Chondrocyte (in vitro differentiated cells): ENCODE measurements around the gene CEP41. TPM values are rescaled to one million over a fixed set of nuclear protein-coding genes. Genes with fewer than 3 reads are reported as not detected.

Source experiments
- DNase-seq: peaks from one replicate; pipeline ENCODE4 v3.0.0; 2021; ENCODE audit warnings: mixed read lengths, low spot score
- H3K27ac Mint-ChIP-seq: one replicate; pipeline ENCODE4 v1.8.0; 2021; ENCODE audit warnings: mild to moderate bottlenecking, moderate library complexity, mixed read lengths; ENCODE audit not compliant: unreplicated experiment
- H3K27me3 Mint-ChIP-seq: 2 replicates; pipeline ENCODE4 v1.8.0; 2021; ENCODE audit warnings: low read depth, mixed read lengths
- H3K36me3 Mint-ChIP-seq: 2 replicates; pipeline ENCODE4 v1.8.0; 2021; ENCODE audit warnings: low read depth, mixed read lengths
- H3K4me1 Mint-ChIP-seq: 2 replicates; pipeline ENCODE4 v1.8.0; 2021; ENCODE audit warnings: low read depth, mild to moderate bottlenecking, mixed read lengths
- H3K4me3 Mint-ChIP-seq: one replicate; pipeline ENCODE4 v1.8.0; 2021; ENCODE audit warnings: mild to moderate bottlenecking, moderate library complexity, mixed read lengths; ENCODE audit not compliant: unreplicated experiment
- H3K9me3 Mint-ChIP-seq: 2 replicates; pipeline ENCODE4 v1.8.0; 2021; ENCODE audit warnings: low read depth, mixed read lengths
- total RNA-seq: library from RNA; stranded (reverse); gene quantifications from 3 replicates; pipeline ENCODE4 v1.2.1, GENCODE V29; 2021
- TF ChIP-seq, protein P1 (sequence below): fragments of 200-600 bp; sonication (generic); IDR thresholded peaks from 2 replicates; pipeline ENCODE4 v1.5.0; 2021; ENCODE audit warnings: antibody characterized with exemption, mild to moderate bottlenecking, moderate library complexity

CEP41 gene
- total RNA-seq, 1 donor from 2014 or later: 10.3 TPM

DNA sequence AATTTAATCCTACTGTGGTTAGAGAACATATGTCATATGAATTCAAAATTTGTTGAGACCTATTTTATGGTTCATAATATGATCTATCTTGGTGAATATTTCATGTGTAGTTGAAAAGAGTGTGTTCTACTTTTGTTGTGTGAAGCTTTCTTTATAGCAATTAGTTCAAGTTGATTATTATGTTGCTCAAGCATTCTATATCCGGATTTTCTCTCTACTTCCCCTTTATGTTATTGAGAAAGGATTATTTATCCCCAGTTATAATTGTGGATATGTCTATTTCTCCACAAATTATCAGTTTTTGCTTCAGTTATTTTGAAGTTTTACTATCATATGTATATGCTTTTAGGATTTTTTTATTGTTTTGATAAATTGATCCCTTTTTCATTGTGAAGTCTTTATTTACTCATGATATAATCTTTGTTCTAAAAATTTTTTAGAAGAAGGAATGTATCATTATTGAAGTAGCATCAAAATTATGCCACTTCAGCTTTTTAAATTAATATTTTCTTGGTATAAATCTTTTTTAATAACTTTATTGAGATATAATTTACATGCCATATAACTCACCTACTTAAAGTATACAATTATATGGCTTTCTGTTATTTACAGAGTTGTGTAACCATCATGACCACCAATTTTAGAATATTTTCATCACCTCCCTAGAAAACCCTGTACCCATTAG is 39.0 kb upstream of the CEP41 start:
- Mint-ChIP-seq H3K36me3 (no peaks in the 10 kb centered on the region), H3K4me3 (no peak overlapping the region), H3K27me3 (no peaks in the 10 kb centered on the region), H3K4me1 (peaks cover 13% of the 10 kb centered on the region), H3K27ac (no peak overlapping the region), H3K9me3 (peaks cover 4% of the 10 kb centered on the region)
- TF ChIP-seq, protein P1, sequence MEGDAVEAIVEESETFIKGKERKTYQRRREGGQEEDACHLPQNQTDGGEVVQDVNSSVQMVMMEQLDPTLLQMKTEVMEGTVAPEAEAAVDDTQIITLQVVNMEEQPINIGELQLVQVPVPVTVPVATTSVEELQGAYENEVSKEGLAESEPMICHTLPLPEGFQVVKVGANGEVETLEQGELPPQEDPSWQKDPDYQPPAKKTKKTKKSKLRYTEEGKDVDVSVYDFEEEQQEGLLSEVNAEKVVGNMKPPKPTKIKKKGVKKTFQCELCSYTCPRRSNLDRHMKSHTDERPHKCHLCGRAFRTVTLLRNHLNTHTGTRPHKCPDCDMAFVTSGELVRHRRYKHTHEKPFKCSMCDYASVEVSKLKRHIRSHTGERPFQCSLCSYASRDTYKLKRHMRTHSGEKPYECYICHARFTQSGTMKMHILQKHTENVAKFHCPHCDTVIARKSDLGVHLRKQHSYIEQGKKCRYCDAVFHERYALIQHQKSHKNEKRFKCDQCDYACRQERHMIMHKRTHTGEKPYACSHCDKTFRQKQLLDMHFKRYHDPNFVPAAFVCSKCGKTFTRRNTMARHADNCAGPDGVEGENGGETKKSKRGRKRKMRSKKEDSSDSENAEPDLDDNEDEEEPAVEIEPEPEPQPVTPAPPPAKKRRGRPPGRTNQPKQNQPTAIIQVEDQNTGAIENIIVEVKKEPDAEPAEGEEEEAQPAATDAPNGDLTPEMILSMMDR: no peak
- DNase-seq: no peak

DNA sequence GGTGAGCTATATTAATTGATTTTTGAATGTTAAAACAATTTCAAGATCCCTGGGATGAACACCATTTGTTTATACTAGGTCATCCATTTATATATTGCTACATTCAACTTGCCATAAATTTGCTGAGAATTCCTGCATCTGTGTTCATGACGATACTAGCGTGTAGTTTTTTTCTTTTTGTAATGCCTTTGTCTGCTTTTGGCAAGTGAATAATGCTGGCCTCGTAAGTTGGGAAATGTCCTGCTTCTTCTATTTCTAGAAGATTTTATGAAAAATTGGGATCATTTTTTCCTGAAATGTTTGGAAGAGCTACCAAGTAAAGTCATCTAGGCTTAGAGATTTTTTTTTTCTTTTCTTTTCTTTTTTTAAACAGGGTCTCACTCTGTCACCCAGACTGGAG is 38.2 kb upstream of the CEP41 start:
- Mint-ChIP-seq H3K9me3 (peaks cover 4% of the 10 kb centered on the region), H3K36me3 (no peaks in the 10 kb centered on the region), H3K4me3 (no peak overlapping the region), H3K27me3 (no peaks in the 10 kb centered on the region), H3K27ac (no peak overlapping the region), H3K4me1 (peaks cover 13% of the 10 kb centered on the region)
- TF ChIP-seq, protein P1: no peak
- DNase-seq: no peak

DNA sequence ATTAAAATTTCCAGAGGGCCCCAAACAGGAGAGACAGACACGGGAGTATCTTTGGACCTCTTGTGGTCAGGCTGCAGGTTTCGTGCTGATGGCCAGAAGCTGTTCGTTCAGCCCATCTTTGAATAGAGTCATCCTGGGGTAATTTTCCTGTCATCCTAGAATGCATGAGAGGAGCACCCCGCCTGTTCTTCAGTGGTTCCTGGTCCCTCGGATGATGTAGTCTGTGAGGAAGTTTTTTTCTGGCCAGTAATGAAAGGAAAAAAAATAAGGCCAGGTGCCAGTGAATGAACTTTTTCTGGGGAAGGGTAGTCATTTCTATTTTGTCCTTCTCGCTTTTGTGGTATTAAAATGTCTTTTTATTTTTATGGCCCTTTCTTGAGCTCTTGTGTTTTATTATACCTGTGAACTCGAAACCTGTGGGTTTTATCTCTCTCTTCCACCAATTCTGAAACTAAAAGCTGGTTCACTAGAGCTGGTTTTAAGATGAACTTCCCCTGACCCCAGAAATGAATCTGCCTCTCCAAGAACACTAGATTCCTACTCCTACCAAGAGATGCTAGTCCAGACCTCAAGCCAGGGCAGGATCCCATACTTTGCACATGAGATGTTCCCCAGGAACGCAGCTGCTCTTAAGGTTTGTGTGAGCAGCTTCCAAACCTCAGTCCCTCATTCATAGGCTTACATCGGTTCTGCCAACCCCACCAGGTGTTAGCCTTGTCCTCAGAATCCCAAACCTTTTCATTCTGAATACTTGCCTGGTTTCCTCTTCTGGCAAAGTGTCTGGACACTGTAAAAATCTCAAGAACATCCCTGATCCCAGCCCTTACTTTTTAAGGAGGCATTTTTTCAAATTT is 35.7 kb upstream of the CEP41 start:
- Mint-ChIP-seq H3K27me3 (no peaks in the 10 kb centered on the region), H3K4me3 (no peak overlapping the region), H3K36me3 (no peaks in the 10 kb centered on the region), H3K9me3 (peaks cover 4% of the 10 kb centered on the region), H3K27ac (no peak overlapping the region), H3K4me1 (peaks cover 3% of the 10 kb centered on the region)
- TF ChIP-seq, protein P1: no peak
- no peak for DNase-seq

DNA sequence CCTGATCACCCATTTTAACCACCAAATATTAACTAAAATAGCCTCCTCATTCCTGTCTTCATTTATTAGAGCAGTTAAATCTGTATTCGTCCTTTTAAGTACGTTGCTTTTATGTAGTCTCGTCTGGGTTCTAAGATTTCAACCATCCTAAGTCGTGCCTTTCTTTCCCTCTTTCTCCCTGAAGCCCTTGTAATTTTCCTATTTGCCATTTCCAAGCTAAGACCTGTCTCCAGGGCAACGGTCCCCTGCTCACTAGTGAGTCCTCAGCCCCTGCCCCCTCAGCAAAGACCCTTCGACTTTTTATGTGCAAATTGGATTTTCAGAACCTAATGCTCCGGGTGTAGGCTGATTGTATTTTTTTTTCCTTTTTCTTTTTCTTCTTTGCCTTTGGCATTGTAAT is 35.0 kb upstream of the CEP41 start:
- no peak overlapping the region for H3K4me3 Mint-ChIP-seq
- H3K27ac Mint-ChIP-seq: no peak overlapping the region
- no peaks in the 10 kb centered on the region for H3K4me1 Mint-ChIP-seq
- no peaks in the 10 kb centered on the region for H3K27me3 Mint-ChIP-seq
- peaks cover 4% of the 10 kb centered on the region for H3K9me3 Mint-ChIP-seq
- TF ChIP-seq, protein P1: no peak
- DNase-seq: no peak
- H3K36me3 Mint-ChIP-seq: no peaks in the 10 kb centered on the region

DNA sequence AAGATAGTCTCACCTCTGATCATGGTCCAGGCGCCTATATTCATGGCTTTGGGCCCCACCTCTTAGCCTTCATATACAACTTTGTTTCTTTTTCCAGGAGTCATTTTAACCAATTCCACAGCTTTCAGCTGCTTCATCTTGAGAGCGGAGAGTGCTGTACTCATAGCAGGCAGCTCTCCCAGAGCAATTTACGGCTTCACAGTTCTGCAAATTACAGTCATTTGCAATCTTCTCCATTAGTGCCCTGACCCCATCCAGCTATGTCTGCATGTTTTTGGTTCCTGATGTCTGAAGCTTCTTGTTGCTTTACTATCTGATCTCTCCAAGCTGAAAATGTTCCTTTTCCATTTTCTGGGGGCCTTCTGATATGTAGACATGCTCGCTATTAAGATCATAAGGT is 33.1 kb upstream of the CEP41 start:
- peaks cover 4% of the 10 kb centered on the region for H3K9me3 Mint-ChIP-seq
- no peak overlapping the region for H3K27ac Mint-ChIP-seq
- no peaks in the 10 kb centered on the region for H3K27me3 Mint-ChIP-seq
- TF ChIP-seq, protein P1: no peak
- H3K36me3 Mint-ChIP-seq: no peaks in the 10 kb centered on the region
- H3K4me1 Mint-ChIP-seq: no peaks in the 10 kb centered on the region
- no peak overlapping the region for H3K4me3 Mint-ChIP-seq
- DNase-seq: no peak
